ENCODE data around the gene APC2.

Gene APC2

GRCh38 chr19:1406774-1407527 lies 43.0 kb upstream of the APC2 start:
- peak; percentile 48 for TF ChIP-seq CTCF (conservative IDR thresholded peaks at IDR 0.05; ENCODE audit: low read length)
- peak overlapping the region; percentile 67 for H3K4me3 ChIP-seq (ENCODE audit: low read length)

GRCh38 chr19:1407528-1408299 lies 42.2 kb upstream of the APC2 start, which contains the start of gene DAZAP1:
DAZAP1 (plus strand) TSS chr19:1407586; CDS start chr19:1407774, 188 bp downstream.
- no peak for TF ChIP-seq CTCF (conservative IDR thresholded peaks at IDR 0.05; ENCODE audit: low read length)
- DNase-seq (ENCODE audit: low read depth) = no peak
- H3K4me3 ChIP-seq (ENCODE audit: low read length) = peak within 1 kb of the TSS; percentile 75

More at GRCh38 chr19:1406774-1407527, 43.0 kb upstream of the APC2 start:
- DNase-seq (ENCODE audit: low read depth) = peak; percentile 98

- H3K4me3 ChIP-seq (ENCODE audit: low read length) = peak overlapping the region; percentile 75
- peak; percentile 64 for DNase-seq (ENCODE audit: low read depth)
- TF ChIP-seq CTCF (conservative IDR thresholded peaks at IDR 0.05; ENCODE audit: low read length) = peak; percentile 3; the same call in 1 of the 2 replicates
Observed at GRCh38 chr19:1408300-1409203, 41.4 kb upstream of the APC2 start.

GRCh38 chr19:1409204-1410005 lies 40.5 kb upstream of the APC2 start:
- TF ChIP-seq CTCF (conservative IDR thresholded peaks at IDR 0.05; ENCODE audit: low read length) = no peak
- H3K4me3 ChIP-seq (ENCODE audit: low read length) = peak overlapping the region; percentile 75
- DNase-seq (ENCODE audit: low read depth) = no peak

GRCh38 chr19:1410136-1410786 lies 39.7 kb upstream of the APC2 start:
- TF ChIP-seq CTCF (conservative IDR thresholded peaks at IDR 0.05; ENCODE audit: low read length) = no peak
- peak overlapping the region; percentile 75 for H3K4me3 ChIP-seq (ENCODE audit: low read length)

GRCh38 chr19:1410789-1411188 lies 39.1 kb upstream of the APC2 start:
- TF ChIP-seq CTCF (conservative IDR thresholded peaks at IDR 0.05; ENCODE audit: low read length) = no peak
- H3K4me3 ChIP-seq (ENCODE audit: low read length) = no peak overlapping the region
- DNase-seq (ENCODE audit: low read depth) = no peak

More at GRCh38 chr19:1410136-1410786, 39.7 kb upstream of the APC2 start:
- DNase-seq (ENCODE audit: low read depth) = peak; percentile 24

Measured in AG10803 (cell line).